Upper lobe of left lung (tissue), 4 donors: ENCODE results near the gene IGFLR1.

Experiments
- EP300 ChIP-seq, 4 donors: sonication (generic); formaldehyde crosslinking; IDR thresholded peaks; one replicate each; pipeline ENCODE4 v1.5.1; 2017; ENCODE audit warnings: antibody characterized with exemption in 4 of 4, control low read depth in 2 of 4
- POLR2A ChIP-seq, 4 donors: fragments of 450-650 bp; IDR thresholded peaks; one replicate each; pipeline ENCODE4 v1.5.1; 2016 to 2017; ENCODE audit warnings: antibody characterized with exemption in 4 of 4, mild to moderate bottlenecking in 2 of 4
- POLR2AphosphoS5 ChIP-seq, 2 donors: sonication (generic); formaldehyde crosslinking; IDR thresholded peaks; one replicate each; pipeline ENCODE4 v1.5.1; 2017; ENCODE audit warnings: antibody characterized with exemption in 2 of 2
- TF ChIP-seq, protein P1 (sequence below), 6 experiments: fragments of 450-650 bp in 4 of 6; fragments of 200-600 bp in 2 of 6; sonication (generic) in 2 of 6; IDR thresholded peaks; one replicate each; pipeline ENCODE4 v1.5.1; 2016 to 2019; ENCODE audit warnings: antibody characterized with exemption in 6 of 6

- TF ChIP-seq, protein P1, sequence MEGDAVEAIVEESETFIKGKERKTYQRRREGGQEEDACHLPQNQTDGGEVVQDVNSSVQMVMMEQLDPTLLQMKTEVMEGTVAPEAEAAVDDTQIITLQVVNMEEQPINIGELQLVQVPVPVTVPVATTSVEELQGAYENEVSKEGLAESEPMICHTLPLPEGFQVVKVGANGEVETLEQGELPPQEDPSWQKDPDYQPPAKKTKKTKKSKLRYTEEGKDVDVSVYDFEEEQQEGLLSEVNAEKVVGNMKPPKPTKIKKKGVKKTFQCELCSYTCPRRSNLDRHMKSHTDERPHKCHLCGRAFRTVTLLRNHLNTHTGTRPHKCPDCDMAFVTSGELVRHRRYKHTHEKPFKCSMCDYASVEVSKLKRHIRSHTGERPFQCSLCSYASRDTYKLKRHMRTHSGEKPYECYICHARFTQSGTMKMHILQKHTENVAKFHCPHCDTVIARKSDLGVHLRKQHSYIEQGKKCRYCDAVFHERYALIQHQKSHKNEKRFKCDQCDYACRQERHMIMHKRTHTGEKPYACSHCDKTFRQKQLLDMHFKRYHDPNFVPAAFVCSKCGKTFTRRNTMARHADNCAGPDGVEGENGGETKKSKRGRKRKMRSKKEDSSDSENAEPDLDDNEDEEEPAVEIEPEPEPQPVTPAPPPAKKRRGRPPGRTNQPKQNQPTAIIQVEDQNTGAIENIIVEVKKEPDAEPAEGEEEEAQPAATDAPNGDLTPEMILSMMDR (IDR thresholded peaks at IDR 0.05), result no peak
- TF ChIP-seq POLR2A (IDR thresholded peaks at IDR 0.05) (no peak), POLR2AphosphoS5 (IDR thresholded peaks at IDR 0.05) (no peak), EP300 (IDR thresholded peaks at IDR 0.05) (no peak)
Observed at GRCh38 chr19:35713506-35713850, 28.8 kb downstream of the IGFLR1 start.
